Stimulated activated CD8-positive, alpha-beta memory T cell treated with anti-CD3 and anti-CD28 coated beads, Interleukin-4, amount 100 ng/mL, for 24 hours (primary cell): ENCODE measurements around the gene LPAR3.
"Not testable (repeated sequence)": the region's sequence is repeated elsewhere in the genome, so short reads cannot be mapped to it uniquely, and the experiment has no call there.

Experiments used
- DNase-seq: peaks from one replicate; pipeline ENCODE4 v3.0.0-alpha.2; 2020; ENCODE audit warnings: low read depth

Gene LPAR3

GRCh38 chr1:84907095-84907827, 14.3 kb upstream of the LPAR3 start:
- no peak for DNase-seq

GRCh38 chr1:84902727-84903126, 9.7 kb upstream of the LPAR3 start:
- DNase-seq: not testable (repeated sequence)

GRCh38 chr1:84899969-84900368, 7.0 kb upstream of the LPAR3 start:
- DNase-seq: no peak

- DNase-seq: no peak
Measured at GRCh38 chr1:84896279-84896678, 3.3 kb upstream of the LPAR3 start.

- no peak for DNase-seq
Measured at GRCh38 chr1:84890566-84890965, 2.4 kb downstream of the LPAR3 start.

GRCh38 chr1:84889437-84889836, 3.6 kb downstream of the LPAR3 start:
- no peak for DNase-seq

GRCh38 chr1:84888753-84889152, 4.3 kb downstream of the LPAR3 start:
- no peak for DNase-seq

- DNase-seq: no peak
Measured at GRCh38 chr1:84887261-84887934, 5.6 kb downstream of the LPAR3 start.

- no peak for DNase-seq
Measured at GRCh38 chr1:84885469-84885868, 7.5 kb downstream of the LPAR3 start.

- DNase-seq: no peak
Measured at GRCh38 chr1:84884671-84885389, 8.2 kb downstream of the LPAR3 start.

GRCh38 chr1:84883286-84883685, 9.7 kb downstream of the LPAR3 start:
- no peak for DNase-seq

- DNase-seq: no peak
Measured at GRCh38 chr1:84877592-84877991, 15.4 kb downstream of the LPAR3 start.

GRCh38 chr1:84876353-84876752, 16.7 kb downstream of the LPAR3 start:
- DNase-seq: no peak

GRCh38 chr1:84873366-84873765, 19.6 kb downstream of the LPAR3 start:
- no peak for DNase-seq

GRCh38 chr1:84872696-84873355, 20.2 kb downstream of the LPAR3 start:
- no peak for DNase-seq

- no peak for DNase-seq
Measured at GRCh38 chr1:84871181-84871580, 21.8 kb downstream of the LPAR3 start.

- no peak for DNase-seq
Measured at GRCh38 chr1:84870591-84870990, 22.4 kb downstream of the LPAR3 start.

GRCh38 chr1:84869720-84870119, 23.3 kb downstream of the LPAR3 start:
- DNase-seq: no peak

- DNase-seq: no peak
Measured at GRCh38 chr1:84862810-84863251, 30.2 kb downstream of the LPAR3 start.

GRCh38 chr1:84861988-84862644, 30.9 kb downstream of the LPAR3 start:
- DNase-seq: no peak

- DNase-seq: no peak
Measured at GRCh38 chr1:84861516-84861915, 31.5 kb downstream of the LPAR3 start.

- DNase-seq: no peak
Measured at GRCh38 chr1:84859866-84860265, 33.1 kb downstream of the LPAR3 start.
